ENCODE data around the gene KCTD11.

KCTD11 gene

DNA sequence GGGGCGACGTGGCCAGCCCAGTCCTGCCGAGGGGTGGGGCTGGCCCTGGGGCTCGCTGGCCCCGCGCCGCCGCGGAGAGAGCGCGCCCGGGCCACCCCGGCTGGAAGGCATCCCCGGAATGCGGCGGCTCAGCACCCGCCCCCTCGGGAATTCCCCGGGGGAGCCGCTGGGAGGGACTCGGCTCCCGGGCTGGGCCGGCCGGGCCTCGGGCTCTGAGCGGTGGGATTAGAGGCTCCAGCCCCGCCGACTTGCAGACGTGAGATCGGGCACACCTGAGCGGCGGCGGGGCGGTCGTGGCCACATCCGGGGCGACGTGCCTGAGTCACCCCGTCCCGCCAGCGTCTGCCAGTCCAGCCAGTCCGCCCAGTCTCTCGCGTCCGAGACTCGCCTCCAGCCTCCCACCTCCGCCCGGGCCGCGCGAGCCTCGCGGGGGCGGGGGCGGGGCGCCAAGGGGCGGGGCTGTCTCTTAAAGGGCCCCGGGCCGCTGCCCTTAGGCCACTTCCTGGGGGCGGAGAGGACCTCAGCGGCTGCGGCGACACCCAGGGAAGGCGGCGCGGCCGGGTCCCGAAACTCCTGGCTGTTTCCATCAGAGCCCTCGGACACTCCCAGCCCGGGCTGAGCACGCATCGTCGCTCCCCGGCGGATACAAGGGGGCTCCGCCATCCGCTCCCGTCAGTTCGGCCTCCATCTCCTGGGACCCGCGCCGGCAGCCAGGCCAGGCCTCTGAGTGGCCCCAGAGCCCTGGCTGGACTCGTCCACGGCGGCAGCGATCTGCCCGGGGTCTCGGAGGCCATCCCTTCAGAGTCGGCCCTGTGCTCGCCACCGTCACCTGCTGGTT, at the start of gene KCTD11:
Gene KCTD11 (plus strand): TSS at position 498 of the 838 bp plus-strand sequence.
- Mint-ChIP-seq H3K4me1 (peaks cover 51% of the 10 kb centered on the region), H3K27ac (peak within 1 kb of the TSS; percentile 94 to 99 (median 99)), H3K36me3 (ENCODE audit: low read depth) (no peaks in the 10 kb centered on the region), H3K27me3 (ENCODE audit: low read depth) (peaks cover 3% of the 10 kb centered on the region), H3K9me3 (no peaks in the 10 kb centered on the region), H3K4me3 (peak within 1 kb of the TSS; percentile 93 to 97 (median 94))
- TF ChIP-seq, protein P1, sequence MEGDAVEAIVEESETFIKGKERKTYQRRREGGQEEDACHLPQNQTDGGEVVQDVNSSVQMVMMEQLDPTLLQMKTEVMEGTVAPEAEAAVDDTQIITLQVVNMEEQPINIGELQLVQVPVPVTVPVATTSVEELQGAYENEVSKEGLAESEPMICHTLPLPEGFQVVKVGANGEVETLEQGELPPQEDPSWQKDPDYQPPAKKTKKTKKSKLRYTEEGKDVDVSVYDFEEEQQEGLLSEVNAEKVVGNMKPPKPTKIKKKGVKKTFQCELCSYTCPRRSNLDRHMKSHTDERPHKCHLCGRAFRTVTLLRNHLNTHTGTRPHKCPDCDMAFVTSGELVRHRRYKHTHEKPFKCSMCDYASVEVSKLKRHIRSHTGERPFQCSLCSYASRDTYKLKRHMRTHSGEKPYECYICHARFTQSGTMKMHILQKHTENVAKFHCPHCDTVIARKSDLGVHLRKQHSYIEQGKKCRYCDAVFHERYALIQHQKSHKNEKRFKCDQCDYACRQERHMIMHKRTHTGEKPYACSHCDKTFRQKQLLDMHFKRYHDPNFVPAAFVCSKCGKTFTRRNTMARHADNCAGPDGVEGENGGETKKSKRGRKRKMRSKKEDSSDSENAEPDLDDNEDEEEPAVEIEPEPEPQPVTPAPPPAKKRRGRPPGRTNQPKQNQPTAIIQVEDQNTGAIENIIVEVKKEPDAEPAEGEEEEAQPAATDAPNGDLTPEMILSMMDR (IDR thresholded peaks at IDR 0.05; ENCODE audit: unreplicated experiment in 3 of 3): peak in 1 of 3 experiments; percentile 66

DNA sequence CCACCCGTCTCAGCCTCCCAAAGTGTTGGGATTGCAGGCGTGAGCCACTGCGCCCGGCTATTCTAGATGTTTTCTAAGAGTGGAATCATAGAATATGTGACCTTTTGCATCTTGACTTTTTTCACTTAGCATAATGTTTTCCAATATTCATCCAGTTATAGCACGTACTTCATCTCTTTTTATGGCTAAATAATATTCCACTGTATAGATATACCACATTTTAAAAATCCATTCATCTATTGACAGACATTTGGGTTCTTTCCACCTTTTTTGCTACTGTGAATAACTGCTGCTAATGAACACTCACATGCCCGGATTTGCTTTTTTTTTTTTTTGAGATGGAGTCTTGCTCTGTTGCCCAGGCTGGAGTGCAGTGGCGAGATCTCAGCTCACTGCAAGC, 47.8 kb upstream of the KCTD11 start:
- peak overlapping the region in 2 of 3 experiments; percentile 58 to 63 for H3K4me3 Mint-ChIP-seq
- H3K27ac Mint-ChIP-seq: peak overlapping the region in 1 of 3 experiments; percentile 37
- peaks cover 7% of the 10 kb centered on the region for H3K4me1 Mint-ChIP-seq
- peaks cover 6% of the 10 kb centered on the region for H3K36me3 Mint-ChIP-seq (ENCODE audit: low read depth)
- peaks cover 7% of the 10 kb centered on the region for H3K27me3 Mint-ChIP-seq (ENCODE audit: low read depth)
- TF ChIP-seq, protein P1 (IDR thresholded peaks at IDR 0.05; ENCODE audit: unreplicated experiment in 3 of 3): no peak
- no peaks in the 10 kb centered on the region for H3K9me3 Mint-ChIP-seq

DNA sequence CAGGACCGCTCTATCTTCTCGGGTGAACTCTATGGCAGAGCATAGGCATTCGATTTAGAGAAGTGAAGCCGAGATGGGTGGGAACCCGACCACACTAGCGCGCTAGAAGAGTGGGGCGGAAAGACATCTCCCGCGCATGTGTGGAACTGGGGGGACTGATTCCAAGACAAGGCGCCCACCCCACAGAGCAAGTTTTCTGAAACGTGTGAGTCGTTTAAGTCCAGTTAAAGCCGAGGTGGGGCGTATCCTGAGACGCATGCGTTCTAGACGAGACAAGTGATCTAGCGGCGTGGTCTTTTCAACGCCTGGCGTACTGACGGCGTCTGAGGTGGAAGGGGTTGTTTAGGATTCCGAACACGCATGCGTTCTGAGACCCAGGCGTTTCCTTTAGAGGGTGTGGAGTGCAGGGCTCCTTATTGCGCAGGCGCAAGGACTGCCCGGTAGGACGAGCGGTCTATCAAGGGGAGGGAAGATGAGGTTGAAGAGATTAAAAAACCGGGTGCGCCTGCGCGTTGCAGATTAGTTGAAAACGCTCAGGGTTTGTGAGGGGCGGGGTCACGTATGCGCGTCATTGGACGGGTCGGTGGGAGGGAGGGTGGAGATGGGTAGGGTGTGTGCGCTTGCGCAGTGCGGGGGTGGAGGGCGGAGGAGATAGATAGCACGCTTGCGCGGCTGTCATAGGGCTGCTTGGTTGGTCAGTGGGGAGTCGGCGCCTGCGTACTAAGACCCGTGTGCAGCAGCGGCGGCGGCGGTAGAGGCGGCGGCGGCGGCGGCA, 44.9 kb upstream of the KCTD11 start, which contains the start of gene EIF5A:
Gene EIF5A (plus strand): TSS at position 718 of the 775 bp plus-strand sequence. CDS start 2,008 bp downstream, outside the sequence.
- peaks cover 30% of the 10 kb centered on the region for H3K4me1 Mint-ChIP-seq
- peak within 1 kb of the TSS; percentile 94 to 99 (median 97) for H3K4me3 Mint-ChIP-seq
- peaks cover 34% of the 10 kb centered on the region for H3K36me3 Mint-ChIP-seq (ENCODE audit: low read depth)
- H3K9me3 Mint-ChIP-seq: no peaks in the 10 kb centered on the region
- no peaks in the 10 kb centered on the region for H3K27me3 Mint-ChIP-seq (ENCODE audit: low read depth)
- H3K27ac Mint-ChIP-seq: peak within 1 kb of the TSS; percentile 95 to 99 (median 98)
- TF ChIP-seq, protein P1 (IDR thresholded peaks at IDR 0.05; ENCODE audit: unreplicated experiment in 3 of 3): no peak

DNA sequence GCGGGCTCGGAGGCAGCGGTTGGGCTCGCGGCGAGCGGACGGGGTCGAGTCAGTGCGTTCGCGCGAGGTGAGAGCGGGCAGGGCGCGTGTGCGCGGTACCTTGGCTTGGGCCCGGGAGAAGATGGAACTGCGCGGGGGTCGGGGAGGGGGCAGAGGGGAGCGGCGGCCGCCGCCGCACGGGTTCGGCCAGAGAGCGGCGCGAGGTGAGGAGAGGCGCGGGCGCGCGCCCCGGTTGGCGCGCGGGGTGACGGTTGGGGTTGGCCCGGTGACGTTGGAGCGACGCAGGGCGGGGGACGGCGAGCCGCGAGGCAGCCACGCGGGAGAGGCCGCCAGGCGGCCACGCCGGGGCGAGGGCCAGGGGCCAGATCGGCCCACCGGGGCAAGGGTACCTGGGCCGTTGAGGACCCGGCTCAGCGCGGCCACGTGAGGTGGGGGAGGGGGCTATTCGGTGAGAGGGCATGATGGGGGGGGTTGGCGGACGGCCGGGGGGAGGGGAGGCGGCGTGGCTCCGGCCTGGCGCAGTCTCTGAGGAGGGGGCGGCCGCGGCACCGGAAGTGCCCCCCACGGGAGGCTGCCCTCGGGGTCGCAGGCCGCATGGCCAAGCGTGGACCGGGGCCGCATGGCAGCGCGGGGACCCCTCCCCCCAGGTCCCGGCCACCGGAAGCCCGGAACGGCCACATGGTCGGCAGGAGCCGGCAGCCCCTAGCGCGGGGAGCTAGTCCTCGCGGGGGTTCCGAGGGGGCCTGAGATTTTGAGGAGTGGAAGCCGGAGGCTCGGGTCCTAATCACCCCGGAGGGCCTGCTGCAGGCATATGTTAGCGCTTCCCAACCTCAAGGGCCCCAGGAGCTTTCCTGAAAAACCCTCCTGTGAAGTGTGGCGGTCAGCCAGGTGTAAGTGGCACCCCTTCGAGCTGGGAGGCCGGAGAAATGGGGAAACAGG, 44.0 kb upstream of the KCTD11 start:
- H3K4me1 Mint-ChIP-seq: peaks cover 35% of the 10 kb centered on the region
- H3K27ac Mint-ChIP-seq: peak overlapping the region; percentile 95 to 99 (median 98)
- peaks cover 42% of the 10 kb centered on the region for H3K36me3 Mint-ChIP-seq (ENCODE audit: low read depth)
- H3K9me3 Mint-ChIP-seq: no peaks in the 10 kb centered on the region
- no peaks in the 10 kb centered on the region for H3K27me3 Mint-ChIP-seq (ENCODE audit: low read depth)
- TF ChIP-seq, protein P1 (IDR thresholded peaks at IDR 0.05; ENCODE audit: unreplicated experiment in 3 of 3): no peak
- H3K4me3 Mint-ChIP-seq: peak overlapping the region; percentile 94 to 99 (median 97)
